A673 (cell line): Measurements from ENCODE around the gene GRID1. TPM values are rescaled to one million over a fixed set of nuclear protein-coding genes. Genes with fewer than 3 reads are reported as not detected.

ENCODE experiments used
- BruUV-seq: library from RNA; stranded (reverse); fragments of 400-500 nt; replicated peaks from 2 replicates; lab custom pipeline; 2021; lab: Mats Ljungman, UMichigan
- CTCF ChIA-PET: fragments of 300-600 bp; sonication (Branson Sonifier 250); formaldehyde crosslinking; loops from one replicate; lab custom pipeline; 2022; ENCODE audit warnings: antibody characterized with exemption; lab: Charles Lee
- POLR2A ChIA-PET: fragments of 300-600 bp; sonication (Branson Sonifier 250); formaldehyde crosslinking; loops from one replicate; lab custom pipeline; 2022; ENCODE audit warnings: antibody characterized with exemption; ENCODE audit not compliant: low non-redundant PET; lab: Charles Lee
- DNase-seq: peaks from one replicate; pipeline ENCODE4 v3.0.0-alpha.2; 2015; ENCODE audit warnings: low spot score
- H3K27ac ChIP-seq: fragments of 200-600 bp; sonication (generic); 2 replicates; pipeline ENCODE4 v1.5.1; 2016; ENCODE audit warnings: mixed run types, low read depth, mild to moderate bottlenecking, mixed read lengths, antibody characterized with exemption, low read length; ENCODE audit not compliant: poor library complexity, severe bottlenecking
- H3K27me3 ChIP-seq: fragments of 200-600 bp; sonication (generic); replicated peaks from 2 replicates; pipeline ENCODE4 v1.6.1; 2017; ENCODE audit warnings: mixed run types, low read depth, mild to moderate bottlenecking, mixed read lengths, antibody characterized with exemption, low read length; ENCODE audit not compliant: insufficient read depth, poor library complexity
- H3K36me3 ChIP-seq: fragments of 200-600 bp; sonication (generic); 2 replicates; pipeline ENCODE4 v1.6.1; 2016; ENCODE audit warnings: mixed run types, mild to moderate bottlenecking, mixed read lengths, antibody characterized with exemption, low read length; ENCODE audit not compliant: insufficient read depth, poor library complexity, severe bottlenecking
- H3K4me1 ChIP-seq: fragments of 200-600 bp; sonication (generic); 2 replicates; pipeline ENCODE4 v1.6.1; 2017; ENCODE audit warnings: mixed run types, mild to moderate bottlenecking, mixed read lengths, antibody characterized with exemption, low read length; ENCODE audit not compliant: insufficient read depth, poor library complexity, severe bottlenecking
- H3K4me3 ChIP-seq: fragments of 200-600 bp; sonication (generic); 2 replicates; pipeline ENCODE4 v1.5.1; 2016; ENCODE audit warnings: low read depth, mixed run types, mild to moderate bottlenecking, mixed read lengths, low read length; ENCODE audit not compliant: poor library complexity, severe bottlenecking
- H3K9me3 ChIP-seq: fragments of 200-600 bp; sonication (generic); 2 replicates; pipeline ENCODE4 v1.6.1; 2016; ENCODE audit warnings: mixed run types, low read depth, mild to moderate bottlenecking, mixed read lengths, antibody characterized with exemption, low read length; ENCODE audit not compliant: poor library complexity, severe bottlenecking
- CTCF ChIP-seq: fragments of 300-800, 200-600 bp; sonication (generic); conservative IDR thresholded peaks from 2 replicates; pipeline ENCODE4 v1.5.1; 2017; ENCODE audit warnings: low read depth, mild to moderate bottlenecking, antibody characterized with exemption, low read length, moderate library complexity, mixed read lengths
- EZH2 ChIP-seq: fragments of 200-600 bp; sonication (generic); IDR thresholded peaks from 2 replicates; pipeline ENCODE4 v1.6.1; 2017; ENCODE audit warnings: borderline replicate concordance, low read depth, mild to moderate bottlenecking, mixed read lengths, antibody characterized with exemption, low read length; ENCODE audit not compliant: poor library complexity, severe bottlenecking
- intact Hi-C: fragments of 100-400 bp; cut with micrococcal nuclease; formaldehyde crosslinking; loops from one replicate; pipeline ENCODE4 v1.10.0; 2022; ENCODE audit not compliant: unreplicated experiment
- total RNA-seq: library from RNA; stranded (reverse); gene quantifications from 2 replicates; pipeline ENCODE4 v1.2.3, GENCODE V29; 2021

Gene GRID1
- total RNA-seq, 1 experiment from 2014 or later = not detected

- CTCF ChIA-PET = no interaction called here
- POLR2A ChIA-PET = no interaction called here
- Histone ChIP-seq H3K4me3 (no peak overlapping the region), H3K9me3 (no peaks in the 10 kb centered on the region), H3K4me1 (no peaks in the 10 kb centered on the region), H3K27ac (no peak overlapping the region), H3K36me3 (no peaks in the 10 kb centered on the region), H3K27me3 (peaks cover 39% of the 10 kb centered on the region)
- no peak for DNase-seq
- no TSS peak for BruUV-seq
- intact Hi-C loops = no loop called here
- TF ChIP-seq EZH2 (no peak), CTCF (no peak)
Observed at GRCh38 chr10:85888559-85888958, 478.0 kb downstream of the GRID1 start.

GRCh38 chr10:85888004-85888403, 478.6 kb downstream of the GRID1 start:
- intact Hi-C loops = no loop called here
- BruUV-seq = no TSS peak
- no peaks in the 10 kb centered on the region for H3K36me3 ChIP-seq
- H3K9me3 ChIP-seq = no peaks in the 10 kb centered on the region
- no peak overlapping the region for H3K27ac ChIP-seq
- ChIA-PET POLR2A (no interaction called here), CTCF (no interaction called here)
- no peak overlapping the region for H3K4me3 ChIP-seq
- H3K27me3 ChIP-seq = peaks cover 37% of the 10 kb centered on the region
- no peak for DNase-seq
- H3K4me1 ChIP-seq = no peaks in the 10 kb centered on the region
- TF ChIP-seq EZH2 (no peak), CTCF (no peak)

GRCh38 chr10:85874208-85874607, 492.4 kb downstream of the GRID1 start:
- Histone ChIP-seq H3K36me3 (no peaks in the 10 kb centered on the region), H3K4me3 (no peak overlapping the region), H3K27ac (no peak overlapping the region), H3K27me3 (peaks cover 5% of the 10 kb centered on the region), H3K4me1 (no peaks in the 10 kb centered on the region), H3K9me3 (no peaks in the 10 kb centered on the region)
- no TSS peak for BruUV-seq
- TF ChIP-seq CTCF = no peak
- TF ChIP-seq EZH2 = no peak
- no peak for DNase-seq
- ChIA-PET CTCF (no interaction called here), POLR2A (no interaction called here)
- intact Hi-C loops = no loop called here
